WTC11 (cell line): ENCODE data around the gene GALNT2. TPM values are rescaled to one million over a fixed set of nuclear protein-coding genes. Genes with fewer than 3 reads are reported as not detected.

ENCODE experiments used
- ATAC-seq: fragments of 200-7000 bp; cut with Tn5 transposase; 2 replicates; pipeline ENCODE4 v1.10.0; 2021; ENCODE audit warnings: mild to moderate bottlenecking, moderate library complexity
- CTCF ChIA-PET: fragments of 300-600 bp; sonication (Branson Sonifier 250); formaldehyde crosslinking; loops from one replicate; lab custom pipeline; 2021; ENCODE audit warnings: antibody characterized with exemption; lab: Charles Lee
- POLR2A ChIA-PET: fragments of 350-600 bp; sonication (Branson Sonifier 250); formaldehyde crosslinking; loops from one replicate; lab custom pipeline; 2021; ENCODE audit warnings: antibody characterized with exemption; lab: Charles Lee
- DNase-seq: peaks from one replicate; pipeline ENCODE4 v3.0.0; 2021; ENCODE audit warnings: low spot score
- H3K27ac Mint-ChIP-seq: 2 replicates; pipeline ENCODE4 v1.8.0; 2021; ENCODE audit warnings: mixed read lengths
- H3K27me3 Mint-ChIP-seq: 2 replicates; pipeline ENCODE4 v1.8.0; 2021; ENCODE audit warnings: low read depth, mild to moderate bottlenecking, moderate library complexity, mixed read lengths
- H3K36me3 Mint-ChIP-seq: 2 replicates; pipeline ENCODE4 v1.8.0; 2021; ENCODE audit warnings: mixed read lengths
- H3K4me1 Mint-ChIP-seq: 2 replicates; pipeline ENCODE4 v1.8.0; 2022; ENCODE audit warnings: mixed read lengths
- H3K4me3 Mint-ChIP-seq: 2 replicates; pipeline ENCODE4 v1.8.0; 2021; ENCODE audit warnings: mild to moderate bottlenecking, moderate library complexity, mixed read lengths
- H3K9me3 Mint-ChIP-seq: 2 replicates; pipeline ENCODE4 v1.8.0; 2021; ENCODE audit warnings: mixed read lengths
- CREM ChIP-seq: sonication (generic); formaldehyde crosslinking; IDR thresholded peaks from 2 replicates; pipeline ENCODE4 v1.8.1; 2022; ENCODE audit warnings: mild to moderate bottlenecking, missing genetic modification reagents, moderate library complexity
- CTCF ChIP-seq: fragments of 200-600 bp; IDR thresholded peaks from 2 replicates; pipeline ENCODE4 v1.8.0; 2022; ENCODE audit warnings: antibody characterized with exemption
- GTF2I ChIP-seq: fragments of 250-450 bp; sonication (Bioruptor Pico); conservative IDR thresholded peaks from 2 replicates; pipeline ENCODE4 v1.4.0; 2021; ENCODE audit warnings: mild to moderate bottlenecking
- KAT7 ChIP-seq: sonication (generic); formaldehyde crosslinking; IDR thresholded peaks from 2 replicates; pipeline ENCODE4 v1.8.1; 2023; ENCODE audit warnings: missing genetic modification reagents, mild to moderate bottlenecking, borderline replicate concordance
- PRRX2 ChIP-seq: fragments of 250-450 bp; sonication (Bioruptor Pico); IDR thresholded peaks from 2 replicates; pipeline ENCODE4 v1.8.0; 2021; ENCODE audit warnings: mild to moderate bottlenecking
- RELA ChIP-seq: sonication (generic); formaldehyde crosslinking; IDR thresholded peaks from 2 replicates; pipeline ENCODE4 v1.8.1; 2022; ENCODE audit warnings: missing genetic modification reagents, mild to moderate bottlenecking, borderline replicate concordance
- SMAD3 ChIP-seq: sonication (generic); formaldehyde crosslinking; IDR thresholded peaks from 2 replicates; pipeline ENCODE4 v1.8.0; 2022; ENCODE audit warnings: missing genetic modification reagents, mild to moderate bottlenecking, borderline replicate concordance
- ZNF281 ChIP-seq: sonication (generic); formaldehyde crosslinking; IDR thresholded peaks from 2 replicates; pipeline ENCODE4 v1.8.0; 2023; ENCODE audit warnings: mild to moderate bottlenecking, missing genetic modification reagents
- ZNF396 ChIP-seq: fragments of 250-450 bp; sonication (Bioruptor Pico); IDR thresholded peaks from 2 replicates; pipeline ENCODE4 v1.8.0; 2021; ENCODE audit warnings: mild to moderate bottlenecking, moderate library complexity, borderline replicate concordance
- ZNF512 ChIP-seq: sonication (generic); formaldehyde crosslinking; IDR thresholded peaks from 2 replicates; pipeline ENCODE4 v1.8.1; 2022; ENCODE audit warnings: missing genetic modification reagents, borderline replicate concordance
- total RNA-seq: library from RNA; stranded (reverse); gene quantifications from 3 replicates; pipeline ENCODE4 v1.2.3, GENCODE V29; 2021
- TF ChIP-seq, protein P1 (sequence below): sonication (generic); formaldehyde crosslinking; IDR thresholded peaks from 2 replicates; pipeline ENCODE4 v1.8.1; 2023; ENCODE audit warnings: mild to moderate bottlenecking, missing genetic modification reagents, moderate library complexity
- TF ChIP-seq, protein P2 (sequence below): sonication (generic); formaldehyde crosslinking; IDR thresholded peaks from 2 replicates; pipeline ENCODE4 v1.8.1; 2023; ENCODE audit warnings: mild to moderate bottlenecking, missing genetic modification reagents
- TF ChIP-seq, protein P3 (sequence below): sonication (generic); formaldehyde crosslinking; conservative IDR thresholded peaks from 2 replicates; pipeline ENCODE4 v1.8.1; 2022; ENCODE audit warnings: mild to moderate bottlenecking, missing genetic modification reagents

Gene GALNT2
- total RNA-seq, 1 experiment from 2014 or later: 74.8 TPM

DNA sequence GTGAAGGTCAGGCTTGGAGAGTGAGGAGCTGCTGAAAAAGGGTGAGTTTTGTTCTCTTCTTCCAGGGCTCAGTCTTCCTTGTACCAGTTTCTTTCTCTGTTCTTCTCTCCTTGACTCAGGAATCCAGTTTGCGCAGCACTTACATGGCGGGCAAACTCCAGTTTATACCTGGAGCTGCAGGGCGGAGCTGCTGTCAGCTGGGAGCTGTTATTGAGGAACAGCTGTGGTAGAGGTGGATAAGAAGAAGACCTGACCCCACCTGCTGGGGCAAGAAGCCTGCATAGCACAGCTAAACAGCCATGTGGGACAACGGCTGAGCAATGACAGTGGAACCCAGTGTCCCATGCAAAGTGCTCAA lies 46.2 kb downstream of the GALNT2 start:
- no peak for ATAC-seq
- H3K27me3 Mint-ChIP-seq: no peaks in the 10 kb centered on the region

GRCh38 chr1:230113593-230114236 lies 46.7 kb downstream of the GALNT2 start:
- Mint-ChIP-seq H3K27ac (peak overlapping the region; percentile 78), H3K4me3 (no peak overlapping the region), H3K9me3 (no peaks in the 10 kb centered on the region)
- DNase-seq (no peak), ATAC-seq (no peak)
- POLR2A ChIA-PET: no interaction called here
- TF ChIP-seq CREM (CRISPR knock-in tag): no peak
- no peak for TF ChIP-seq ZNF512 (CRISPR knock-in tag)
- TF ChIP-seq, protein P1, sequence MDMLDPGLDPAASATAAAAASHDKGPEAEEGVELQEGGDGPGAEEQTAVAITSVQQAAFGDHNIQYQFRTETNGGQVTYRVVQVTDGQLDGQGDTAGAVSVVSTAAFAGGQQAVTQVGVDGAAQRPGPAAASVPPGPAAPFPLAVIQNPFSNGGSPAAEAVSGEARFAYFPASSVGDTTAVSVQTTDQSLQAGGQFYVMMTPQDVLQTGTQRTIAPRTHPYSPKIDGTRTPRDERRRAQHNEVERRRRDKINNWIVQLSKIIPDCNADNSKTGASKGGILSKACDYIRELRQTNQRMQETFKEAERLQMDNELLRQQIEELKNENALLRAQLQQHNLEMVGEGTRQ (CRISPR knock-in tag): no peak
- TF ChIP-seq, protein P2, sequence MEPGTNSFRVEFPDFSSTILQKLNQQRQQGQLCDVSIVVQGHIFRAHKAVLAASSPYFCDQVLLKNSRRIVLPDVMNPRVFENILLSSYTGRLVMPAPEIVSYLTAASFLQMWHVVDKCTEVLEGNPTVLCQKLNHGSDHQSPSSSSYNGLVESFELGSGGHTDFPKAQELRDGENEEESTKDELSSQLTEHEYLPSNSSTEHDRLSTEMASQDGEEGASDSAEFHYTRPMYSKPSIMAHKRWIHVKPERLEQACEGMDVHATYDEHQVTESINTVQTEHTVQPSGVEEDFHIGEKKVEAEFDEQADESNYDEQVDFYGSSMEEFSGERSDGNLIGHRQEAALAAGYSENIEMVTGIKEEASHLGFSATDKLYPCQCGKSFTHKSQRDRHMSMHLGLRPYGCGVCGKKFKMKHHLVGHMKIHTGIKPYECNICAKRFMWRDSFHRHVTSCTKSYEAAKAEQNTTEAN (CRISPR knock-in tag): no peak
- TF ChIP-seq ZNF281 (CRISPR knock-in tag): no peak
- TF ChIP-seq GTF2I (CRISPR knock-in tag): no peak
- TF ChIP-seq, protein P3, sequence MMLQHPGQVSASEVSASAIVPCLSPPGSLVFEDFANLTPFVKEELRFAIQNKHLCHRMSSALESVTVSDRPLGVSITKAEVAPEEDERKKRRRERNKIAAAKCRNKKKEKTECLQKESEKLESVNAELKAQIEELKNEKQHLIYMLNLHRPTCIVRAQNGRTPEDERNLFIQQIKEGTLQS: no peak
- no peak for TF ChIP-seq KAT7
- TF ChIP-seq, all 79 proteins: peak for 0
- peaks cover 56% of the 10 kb centered on the region for H3K4me1 Mint-ChIP-seq
- H3K27me3 Mint-ChIP-seq: no peaks in the 10 kb centered on the region
- CTCF ChIA-PET: interaction anchor here (2.0 kb wide), 1 partner anchor 22 kb away, joined by 5 read pairs; no protein-coding TSS in a partner anchor
- peaks cover 10% of the 10 kb centered on the region for H3K36me3 Mint-ChIP-seq

More for the DNA sequence above, 46.2 kb downstream of the GALNT2 start:
- no peak for TF ChIP-seq PRRX2
- no peak for TF ChIP-seq CTCF
- TF ChIP-seq SMAD3: no peak
- TF ChIP-seq ZNF396: no peak
- TF ChIP-seq RELA (CRISPR knock-in tag): no peak
- no peaks in the 10 kb centered on the region for H3K9me3 Mint-ChIP-seq
- CTCF ChIA-PET: interaction anchor here (2.0 kb wide), 1 partner anchor 22 kb away, joined by 5 read pairs; no protein-coding TSS in a partner anchor
- H3K36me3 Mint-ChIP-seq: peaks cover 10% of the 10 kb centered on the region
- POLR2A ChIA-PET: no interaction called here
- peaks cover 56% of the 10 kb centered on the region for H3K4me1 Mint-ChIP-seq
- H3K27ac Mint-ChIP-seq: peak overlapping the region; percentile 78
- no peak overlapping the region for H3K4me3 Mint-ChIP-seq
- DNase-seq: no peak
